ENCODE results near the gene SLC25A47. TPM values are rescaled to one million over a fixed set of nuclear protein-coding genes. Genes with fewer than 3 reads are reported as not detected.
A peak's percentile ranks its signal among the peaks of the same experiment; 100 is the strongest.

SLC25A47 gene
- total RNA-seq, 3 donors from 2014 or later = 0.16 TPM; not detected in 2

- Histone ChIP-seq H3K4me3 (peak overlapping the region in 1 of 3 donors; percentile 6), H3K27me3 (no peaks in the 10 kb centered on the region), H3K4me1 (peaks cover 0 to 23% of the 10 kb centered on the region in 2 donors), H3K27ac (peak overlapping the region; percentile 62 to 90), H3K9me3 (no peaks in the 10 kb centered on the region), H3K36me3 (no peaks in the 10 kb centered on the region)
- TF ChIP-seq POLR2A (IDR thresholded peaks at IDR 0.05) (no peak), POLR2AphosphoS5 (IDR thresholded peaks at IDR 0.05) (no peak), CTCF (IDR thresholded peaks at IDR 0.05) (peak in 2 of 3 donors; percentile 24 to 33)
- intact Hi-C loops (cut with DNase I; ENCODE audit: low total_unique reads) = loop anchor here (10.0 kb wide), 1 partner anchor 72 kb away; the partner anchor contains the start of gene WDR25
- DNase-seq (ENCODE audit: low spot score in 2 of 2) = no peak
Measured at GRCh38 chr14:100303179-100303578, 20.0 kb upstream of the SLC25A47 start.

DNA sequence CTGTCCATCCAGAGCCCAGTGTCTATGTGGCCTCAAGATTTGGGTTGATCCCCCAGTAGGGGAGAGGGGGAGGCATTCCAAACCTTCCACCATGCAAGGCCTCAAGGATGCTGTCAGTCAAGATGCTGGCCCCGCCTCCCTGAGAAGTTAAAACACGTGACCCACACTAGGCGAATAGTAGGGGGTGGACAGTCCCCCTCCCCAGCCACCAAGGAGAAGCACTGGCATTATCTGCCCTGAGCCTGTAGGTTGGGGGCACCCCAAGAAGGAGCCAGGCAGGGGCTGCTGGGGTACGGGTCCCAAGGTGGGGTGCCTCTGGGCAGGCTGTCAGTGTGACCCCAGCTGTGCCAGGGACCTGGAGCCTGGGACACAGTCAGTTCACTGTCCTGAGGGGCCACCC, 19.2 kb upstream of the SLC25A47 start:
- Histone ChIP-seq H3K36me3 (no peaks in the 10 kb centered on the region), H3K27me3 (no peaks in the 10 kb centered on the region), H3K27ac (peak overlapping the region; percentile 78 to 90), H3K4me1 (peaks cover 0 to 23% of the 10 kb centered on the region in 2 donors), H3K4me3 (peak overlapping the region in 1 of 3 donors; percentile 96), H3K9me3 (no peaks in the 10 kb centered on the region)
- no peak for DNase-seq (ENCODE audit: low spot score in 2 of 2)
- intact Hi-C loops (cut with DNase I; ENCODE audit: low total_unique reads) = loop anchor here (10.0 kb wide), 1 partner anchor 71 kb away; the partner anchor contains the start of gene WDR25
- TF ChIP-seq CTCF (IDR thresholded peaks at IDR 0.05) (no peak), POLR2AphosphoS5 (IDR thresholded peaks at IDR 0.05) (no peak), POLR2A (IDR thresholded peaks at IDR 0.05) (no peak)

DNA sequence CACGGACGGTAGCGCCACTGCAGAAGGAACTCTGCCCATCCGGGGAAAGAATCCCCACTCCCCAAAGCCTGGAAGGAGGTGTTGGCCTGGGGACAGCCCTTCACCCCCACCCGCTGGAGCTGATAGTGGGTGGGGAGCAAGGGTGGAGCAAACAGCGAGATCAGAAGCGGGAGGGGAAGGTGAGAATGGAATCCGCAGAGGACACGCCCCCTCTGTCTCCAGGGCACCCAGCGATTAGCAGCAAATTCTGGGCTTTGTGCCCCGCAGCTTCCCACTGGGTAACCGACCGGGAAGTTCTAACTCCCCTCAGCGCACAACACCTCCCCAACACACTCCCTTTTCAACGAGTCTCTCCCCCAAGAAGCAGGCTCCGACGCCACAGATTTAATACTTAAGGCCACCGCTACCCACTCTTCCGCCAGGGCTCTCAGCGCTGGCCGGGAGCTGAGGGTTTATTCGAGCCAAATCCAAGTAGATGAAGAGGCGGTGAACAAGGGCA, 18.3 kb upstream of the SLC25A47 start:
- no peak for TF ChIP-seq POLR2AphosphoS5 (IDR thresholded peaks at IDR 0.05)
- no peak for TF ChIP-seq POLR2A (IDR thresholded peaks at IDR 0.05)
- no peak for TF ChIP-seq CTCF (IDR thresholded peaks at IDR 0.05)
- DNase-seq (ENCODE audit: low spot score in 2 of 2) = no peak
- no peaks in the 10 kb centered on the region for H3K27me3 ChIP-seq
- intact Hi-C loops (cut with DNase I; ENCODE audit: low total_unique reads) = loop anchor here (10.0 kb wide), 1 partner anchor 70 kb away; the partner anchor contains the start of gene WDR25
- no peaks in the 10 kb centered on the region for H3K9me3 ChIP-seq
- H3K4me1 ChIP-seq = peaks cover 0 to 23% of the 10 kb centered on the region in 2 donors
- peak overlapping the region; percentile 85 to 96 (median 89) for H3K4me3 ChIP-seq
- H3K27ac ChIP-seq = peak overlapping the region; percentile 78 to 90
- no peaks in the 10 kb centered on the region for H3K36me3 ChIP-seq

DNA sequence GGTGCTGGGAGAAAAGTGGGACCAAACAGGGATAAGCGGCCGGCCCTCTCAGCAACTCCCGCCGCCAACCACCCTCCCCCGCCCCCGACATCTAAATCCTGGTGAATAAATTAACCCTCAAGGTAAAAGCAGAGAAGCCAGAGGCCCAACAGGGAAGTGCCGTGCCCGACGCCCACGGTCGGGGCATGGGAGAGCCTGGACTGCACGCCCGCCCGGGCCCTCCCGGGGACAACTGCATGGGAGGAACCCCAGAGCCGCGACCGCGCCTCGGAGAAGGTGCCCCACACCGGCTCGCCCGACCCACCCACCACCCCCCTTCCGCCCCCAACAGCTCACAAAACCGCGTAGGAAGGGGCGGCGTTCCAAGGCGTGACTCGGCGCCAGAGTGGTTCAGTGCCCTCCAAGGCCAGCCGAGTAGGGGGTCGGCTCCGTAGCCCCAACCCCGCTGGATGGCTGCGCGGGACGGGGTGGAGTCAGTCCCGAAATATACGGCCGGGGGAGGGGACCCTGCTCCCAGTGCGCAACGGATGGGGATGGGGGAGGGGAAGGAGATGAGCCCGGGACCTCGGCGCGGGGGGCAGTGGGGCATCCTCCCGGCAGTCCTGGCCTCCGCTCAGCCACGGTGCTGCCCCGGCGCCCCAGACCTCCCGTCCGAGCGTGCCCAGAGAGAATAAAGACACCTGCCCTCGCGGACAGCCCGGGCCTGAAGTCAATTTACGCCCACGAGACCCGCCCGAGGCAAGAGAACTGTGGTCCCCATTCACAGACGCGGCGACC, 17.6 kb upstream of the SLC25A47 start:
- Histone ChIP-seq H3K27me3 (no peaks in the 10 kb centered on the region), H3K4me1 (peaks cover 0 to 23% of the 10 kb centered on the region in 2 donors), H3K4me3 (peak overlapping the region; percentile 85 to 96 (median 89)), H3K9me3 (no peaks in the 10 kb centered on the region), H3K27ac (peak overlapping the region; percentile 78 to 90), H3K36me3 (no peaks in the 10 kb centered on the region)
- DNase-seq (ENCODE audit: low spot score in 2 of 2) = no peak
- TF ChIP-seq POLR2A (IDR thresholded peaks at IDR 0.05) (no peak), POLR2AphosphoS5 (IDR thresholded peaks at IDR 0.05) (no peak), CTCF (IDR thresholded peaks at IDR 0.05) (no peak)
- intact Hi-C loops (cut with DNase I; ENCODE audit: low total_unique reads) = loop anchor here (10.0 kb wide), 1 partner anchor 69 kb away; the partner anchor contains the start of gene WDR25

Measured in breast epithelium (tissue), 4 donors.